Breast epithelium (tissue), 4 donors: ENCODE measurements around the gene UNC5CL. TPM values are rescaled to one million over a fixed set of nuclear protein-coding genes. Genes with fewer than 3 reads are reported as not detected.

Experiments
- DNase-seq, 2 donors: peaks; one replicate each; pipeline ENCODE4 v3.0.0-alpha.2; 2019; ENCODE audit warnings: low spot score in 2 of 2
- H3K27ac ChIP-seq, 2 donors: fragments of 200-600 bp; sonication (generic) in 1 of 2; one replicate each; pipeline ENCODE4 v1.5.1; 2016 to 2019; ENCODE audit warnings: mild to moderate bottlenecking in 1 of 2
- H3K27me3 ChIP-seq, 2 donors: fragments of 200-600 bp; sonication (generic) in 1 of 2; one replicate each; pipeline versions ENCODE4 v1.5.1 to v1.6.0; 2017 to 2019; ENCODE audit warnings: control low read depth in 1 of 2, mild to moderate bottlenecking in 1 of 2
- H3K36me3 ChIP-seq: fragments of 200-600 bp; one replicate; pipeline ENCODE4 v1.5.1; 2019
- H3K4me1 ChIP-seq, 2 donors: fragments of 200-600 bp; sonication (generic); one replicate each; pipeline ENCODE4 v1.5.1; 2016 to 2019; ENCODE audit warnings: control low read depth in 1 of 2
- H3K4me3 ChIP-seq, 3 donors: fragments of 200-600 bp; sonication (generic); 1 replicate in 2 of 3; 2 replicates in 1 of 3; pipeline ENCODE4 v1.5.1; 2016 to 2019; ENCODE audit warnings: mild to moderate bottlenecking in 3 of 3, moderate library complexity in 2 of 3
- H3K9me3 ChIP-seq, 2 donors: fragments of 200-600 bp; sonication (generic) in 1 of 2; one replicate each; pipeline ENCODE4 v1.5.1; 2016 to 2019; ENCODE audit warnings: control low read depth in 1 of 2
- POLR2A ChIP-seq: fragments of 450-650 bp; IDR thresholded peaks from one replicate; pipeline ENCODE4 v1.6.1; 2016; ENCODE audit warnings: antibody characterized with exemption, mild to moderate bottlenecking, moderate library complexity
- POLR2AphosphoS5 ChIP-seq, 3 donors: sonication (generic); formaldehyde crosslinking; IDR thresholded peaks; one replicate each; pipeline ENCODE4 v1.6.1; 2017; ENCODE audit warnings: antibody characterized with exemption in 3 of 3
- intact Hi-C: fragments of 100-400 bp; cut with DNase I; formaldehyde crosslinking; loops from one replicate; pipeline ENCODE4 v1.15.1; 2023; ENCODE audit warnings: low total_unique reads
- total RNA-seq, 3 donors: library from RNA; depleted of rRNA; stranded (reverse); fragments of >200 nt; gene quantifications; one replicate each; pipeline ENCODE4 v1.1.0, GENCODE V29; 2016
- TF ChIP-seq, protein P1 (sequence below), 3 donors: fragments of 450-650 bp; IDR thresholded peaks; one replicate each; pipeline ENCODE4 v1.5.1; 2016 to 2017; ENCODE audit warnings: antibody characterized with exemption in 3 of 3, mild to moderate bottlenecking in 3 of 3, moderate library complexity in 3 of 3

Gene UNC5CL
- total RNA-seq, 3 donors from 2014 or later = 1.1 to 2.0 (median 1.8) TPM

DNA sequence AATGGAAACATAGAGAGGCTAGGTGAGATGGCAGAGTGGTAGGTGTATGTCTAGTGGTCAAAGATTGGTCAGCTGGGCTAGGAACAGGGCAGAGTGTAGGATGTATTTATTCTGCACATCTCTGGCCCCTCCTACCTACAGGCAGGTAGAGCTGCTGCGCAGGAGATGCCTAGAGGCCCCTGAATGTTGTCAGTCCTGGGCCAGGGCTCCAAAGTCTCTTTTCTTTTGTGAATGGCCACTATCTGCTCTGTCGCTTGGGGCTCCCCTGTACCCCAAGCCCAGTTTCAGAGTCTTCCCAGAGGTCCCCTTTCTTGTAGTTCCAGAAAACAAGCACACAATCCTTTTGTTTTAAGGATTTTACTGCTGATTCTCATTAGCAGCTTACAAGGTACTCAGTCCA lies 8.3 kb upstream of the UNC5CL start:
- DNase-seq = no peak

DNA sequence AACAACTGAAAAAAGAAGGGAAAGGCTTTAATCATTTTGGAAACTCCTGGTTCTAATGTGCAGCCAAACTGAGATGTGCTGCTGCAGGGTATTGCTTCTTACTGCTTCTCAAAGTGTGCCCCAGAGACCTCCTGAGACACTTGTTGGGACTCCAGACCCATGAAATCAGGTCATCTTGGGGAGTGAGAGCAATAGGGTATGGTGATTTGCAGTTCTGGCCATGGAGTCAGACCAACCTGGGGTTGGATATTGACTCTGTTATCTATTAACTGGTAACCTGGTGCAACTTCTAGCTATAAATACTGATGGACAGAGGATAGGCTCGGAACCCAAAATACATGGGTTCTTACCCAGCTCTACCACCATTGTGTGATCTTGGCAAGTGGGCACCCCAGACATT lies 7.1 kb upstream of the UNC5CL start:
- intact Hi-C loops = no loop called here
- no peak for DNase-seq
- no peaks in the 10 kb centered on the region for H3K27me3 ChIP-seq
- no peaks in the 10 kb centered on the region for H3K36me3 ChIP-seq
- no peak overlapping the region for H3K4me3 ChIP-seq
- no peaks in the 10 kb centered on the region for H3K9me3 ChIP-seq
- no peak overlapping the region for H3K27ac ChIP-seq
- TF ChIP-seq, protein P1, sequence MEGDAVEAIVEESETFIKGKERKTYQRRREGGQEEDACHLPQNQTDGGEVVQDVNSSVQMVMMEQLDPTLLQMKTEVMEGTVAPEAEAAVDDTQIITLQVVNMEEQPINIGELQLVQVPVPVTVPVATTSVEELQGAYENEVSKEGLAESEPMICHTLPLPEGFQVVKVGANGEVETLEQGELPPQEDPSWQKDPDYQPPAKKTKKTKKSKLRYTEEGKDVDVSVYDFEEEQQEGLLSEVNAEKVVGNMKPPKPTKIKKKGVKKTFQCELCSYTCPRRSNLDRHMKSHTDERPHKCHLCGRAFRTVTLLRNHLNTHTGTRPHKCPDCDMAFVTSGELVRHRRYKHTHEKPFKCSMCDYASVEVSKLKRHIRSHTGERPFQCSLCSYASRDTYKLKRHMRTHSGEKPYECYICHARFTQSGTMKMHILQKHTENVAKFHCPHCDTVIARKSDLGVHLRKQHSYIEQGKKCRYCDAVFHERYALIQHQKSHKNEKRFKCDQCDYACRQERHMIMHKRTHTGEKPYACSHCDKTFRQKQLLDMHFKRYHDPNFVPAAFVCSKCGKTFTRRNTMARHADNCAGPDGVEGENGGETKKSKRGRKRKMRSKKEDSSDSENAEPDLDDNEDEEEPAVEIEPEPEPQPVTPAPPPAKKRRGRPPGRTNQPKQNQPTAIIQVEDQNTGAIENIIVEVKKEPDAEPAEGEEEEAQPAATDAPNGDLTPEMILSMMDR (IDR thresholded peaks at IDR 0.05) = no peak
- TF ChIP-seq POLR2AphosphoS5 (IDR thresholded peaks at IDR 0.05) = no peak
- no peak for TF ChIP-seq POLR2A
- H3K4me1 ChIP-seq = no peaks in the 10 kb centered on the region

More for the DNA sequence above, 8.3 kb upstream of the UNC5CL start:
- TF ChIP-seq, protein P1 (IDR thresholded peaks at IDR 0.05) = no peak
- TF ChIP-seq POLR2AphosphoS5 (IDR thresholded peaks at IDR 0.05) (no peak), POLR2A (no peak)
- Histone ChIP-seq H3K4me1 (no peaks in the 10 kb centered on the region), H3K36me3 (no peaks in the 10 kb centered on the region), H3K9me3 (no peaks in the 10 kb centered on the region), H3K27me3 (no peaks in the 10 kb centered on the region), H3K4me3 (no peak overlapping the region), H3K27ac (no peak overlapping the region)
- intact Hi-C loops = no loop called here

DNA sequence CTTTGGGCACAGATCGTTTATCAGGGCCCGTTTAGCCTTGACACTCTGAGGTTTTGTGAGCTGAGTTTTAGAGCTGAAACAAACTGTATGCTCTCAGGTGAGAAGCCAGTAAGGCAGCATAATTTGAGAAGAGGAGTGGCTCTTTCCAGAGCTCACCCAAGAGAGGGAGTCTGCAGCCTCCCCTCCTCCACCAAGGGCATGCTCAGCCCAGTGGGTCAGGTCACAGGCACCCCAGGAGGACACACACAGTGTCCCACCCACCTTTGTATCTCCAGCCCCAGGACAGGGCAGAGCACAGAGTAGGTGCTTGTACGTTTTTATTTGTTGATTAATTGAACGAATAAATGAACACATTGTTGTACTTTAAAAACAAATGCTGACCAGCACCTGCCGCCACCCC lies 6.6 kb upstream of the UNC5CL start:
- intact Hi-C loops = no loop called here
- TF ChIP-seq, protein P1 (IDR thresholded peaks at IDR 0.05) = no peak
- TF ChIP-seq POLR2AphosphoS5 (IDR thresholded peaks at IDR 0.05) (no peak), POLR2A (no peak)
- no peak overlapping the region for H3K27ac ChIP-seq

DNA sequence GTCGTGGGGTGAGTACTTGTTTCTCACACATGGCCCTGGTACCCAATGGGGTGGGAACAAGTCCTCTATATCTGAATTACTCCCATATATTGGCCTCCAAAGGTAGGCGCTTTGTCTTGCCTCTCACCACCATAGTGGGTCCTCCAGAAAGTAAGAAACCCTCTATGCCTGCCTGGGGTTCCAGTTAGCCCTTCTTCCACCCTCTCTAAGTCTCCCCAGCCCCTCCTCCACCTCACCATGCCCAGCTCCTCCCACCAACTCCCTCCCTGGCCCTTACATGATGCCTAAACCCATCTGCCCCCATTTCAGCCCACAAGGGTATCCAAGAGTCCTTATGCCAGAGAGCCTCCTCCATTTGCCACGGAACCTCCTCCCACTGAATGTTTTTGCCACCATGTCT lies 4.1 kb upstream of the UNC5CL start:
- Histone ChIP-seq H3K4me1 (no peaks in the 10 kb centered on the region), H3K27me3 (no peaks in the 10 kb centered on the region), H3K27ac (no peak overlapping the region), H3K36me3 (no peaks in the 10 kb centered on the region), H3K4me3 (no peak overlapping the region), H3K9me3 (no peaks in the 10 kb centered on the region)
- TF ChIP-seq POLR2AphosphoS5 (IDR thresholded peaks at IDR 0.05) = no peak
- TF ChIP-seq, protein P1 (IDR thresholded peaks at IDR 0.05) = no peak
- no peak for TF ChIP-seq POLR2A
- no peak for DNase-seq
- intact Hi-C loops = no loop called here

More for the DNA sequence above, 6.6 kb upstream of the UNC5CL start:
- DNase-seq = no peak
- Histone ChIP-seq H3K27me3 (no peaks in the 10 kb centered on the region), H3K9me3 (no peaks in the 10 kb centered on the region), H3K4me3 (no peak overlapping the region), H3K36me3 (no peaks in the 10 kb centered on the region), H3K4me1 (no peaks in the 10 kb centered on the region)

DNA sequence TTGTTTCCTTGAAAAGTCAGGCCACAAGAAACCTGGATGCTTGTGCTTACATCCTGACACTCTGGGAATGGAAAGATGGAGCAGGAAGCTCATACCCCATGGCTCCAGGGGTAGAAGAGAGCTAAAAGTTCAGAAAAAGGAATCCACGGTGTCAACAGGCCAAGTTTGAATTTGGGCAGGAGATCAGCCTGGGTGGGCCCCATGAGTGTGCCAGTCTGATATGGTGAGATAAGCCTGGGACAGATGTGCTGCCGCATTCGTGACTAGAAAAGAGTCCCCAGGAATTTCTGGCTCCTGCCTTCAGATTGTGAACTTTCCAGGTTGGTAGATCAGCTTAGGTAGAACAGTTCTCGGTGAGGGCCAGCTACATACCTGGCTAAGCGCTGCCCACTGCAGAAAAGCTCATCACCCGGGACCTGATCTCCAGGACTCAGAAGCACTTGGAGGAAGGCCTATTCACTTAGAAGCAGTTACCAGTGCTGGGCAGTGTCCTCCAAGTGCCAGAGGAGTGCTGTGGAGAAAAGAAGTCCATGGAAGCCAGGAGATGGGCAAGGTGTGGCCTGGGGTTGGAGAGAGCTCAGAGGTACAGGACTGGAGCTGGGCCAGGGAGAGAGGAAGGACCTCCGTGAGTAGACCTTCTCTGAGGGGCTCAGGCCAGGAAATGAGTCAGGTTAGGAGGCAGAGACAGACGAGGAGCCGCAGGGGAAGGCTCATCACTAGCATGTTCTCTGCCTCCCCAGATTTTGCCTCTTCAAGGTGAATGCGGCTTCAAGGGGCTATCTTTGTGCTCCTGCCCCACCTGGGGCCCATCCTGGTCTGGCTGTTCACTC lies 3.4 kb upstream of the UNC5CL start, which contains the start of gene TSPO2:
Gene TSPO2, plus strand, starts transcription at position 242 of the 830 bp plus-strand sequence. Its CDS starts 519 bp downstream, at position 761.
- no peak for DNase-seq
- no peaks in the 10 kb centered on the region for H3K4me1 ChIP-seq
- H3K27me3 ChIP-seq = no peaks in the 10 kb centered on the region
- no peak within 1 kb of the TSS for H3K4me3 ChIP-seq
- intact Hi-C loops = no loop called here
- no peak for TF ChIP-seq POLR2AphosphoS5 (IDR thresholded peaks at IDR 0.05)
- TF ChIP-seq POLR2A = no peak
- TF ChIP-seq, protein P1 (IDR thresholded peaks at IDR 0.05) = no peak
- H3K36me3 ChIP-seq = no peaks in the 10 kb centered on the region
- no peak within 1 kb of the TSS for H3K27ac ChIP-seq
- no peaks in the 10 kb centered on the region for H3K9me3 ChIP-seq
